HepG2 (cell line): ENCODE measurements around the gene USF1. TPM values are rescaled to one million over a fixed set of nuclear protein-coding genes. Genes with fewer than 3 reads are reported as not detected.
A peak's percentile ranks its signal among the peaks of the same experiment; 100 is the strongest.

Experiments used
- BRCA1 ChIP-seq: sonication (generic); formaldehyde crosslinking; IDR thresholded peaks from 2 replicates; pipeline ENCODE4 v1.4.0; 2020; ENCODE audit warnings: missing genetic modification reagents
- FIP1L1 ChIP-seq: fragments of 200-400 bp; formaldehyde crosslinking; IDR thresholded peaks from 2 replicates; pipeline ENCODE4 v1.6.1; 2018; ENCODE audit warnings: low read depth, mild to moderate bottlenecking, low read length, moderate library complexity, borderline replicate concordance; ENCODE audit not compliant: insufficient read depth
- GATAD1 ChIP-seq: IDR thresholded peaks from 2 replicates; pipeline ENCODE4 v1.6.1; 2016; ENCODE audit warnings: missing genetic modification reagents, missing compliant biosample characterization
- GPN1 ChIP-seq: sonication (generic); formaldehyde crosslinking; IDR thresholded peaks from 2 replicates; pipeline ENCODE4 v1.5.1; 2020; ENCODE audit warnings: missing genetic modification reagents, borderline replicate concordance
- GTF3A ChIP-seq: sonication (generic); formaldehyde crosslinking; conservative IDR thresholded peaks from 2 replicates; pipeline ENCODE4 v1.4.0; 2020; ENCODE audit warnings: mild to moderate bottlenecking, missing genetic modification reagents
- HNRNPL ChIP-seq: fragments of 200-400 bp; formaldehyde crosslinking; IDR thresholded peaks from 2 replicates; pipeline ENCODE4 v1.6.1; 2017; ENCODE audit warnings: mild to moderate bottlenecking, low read depth, low read length
- RORA ChIP-seq: sonication (generic); formaldehyde crosslinking; IDR thresholded peaks from 2 replicates; pipeline ENCODE4 v1.5.0; 2020; ENCODE audit warnings: mild to moderate bottlenecking, missing genetic modification reagents, moderate library complexity
- RXRB ChIP-seq: IDR thresholded peaks from 2 replicates; pipeline ENCODE4 v1.6.1; 2016; ENCODE audit warnings: borderline replicate concordance, missing genetic modification reagents, missing compliant biosample characterization
- TBL1XR1 ChIP-seq: fragments of 150-350 bp; IDR thresholded peaks from 2 replicates; pipeline ENCODE4 v1.6.1; 2014; ENCODE audit warnings: borderline replicate concordance, low read length; ENCODE audit not compliant: partially characterized antibody
- U2AF1 ChIP-seq: fragments of 200-400 bp; formaldehyde crosslinking; optimal IDR thresholded peaks from 2 replicates; pipeline ENCODE3; 2017; ENCODE audit warnings: mild to moderate bottlenecking, low read depth, low read length
- YEATS4 ChIP-seq: sonication (generic); formaldehyde crosslinking; IDR thresholded peaks from 2 replicates; pipeline ENCODE4 v1.4.0; 2020; ENCODE audit warnings: missing genetic modification reagents, borderline replicate concordance
- ZBTB21 ChIP-seq: sonication (generic); formaldehyde crosslinking; IDR thresholded peaks from 2 replicates; pipeline ENCODE4 v1.4.0; 2020; ENCODE audit warnings: missing genetic modification reagents
- ZBTB7A ChIP-seq: sonication (generic); formaldehyde crosslinking; IDR thresholded peaks from 2 replicates; pipeline ENCODE4 v1.8.0; 2022; ENCODE audit warnings: mild to moderate bottlenecking, missing genetic modification reagents
- ZNF329 ChIP-seq: sonication (generic); formaldehyde crosslinking; IDR thresholded peaks from 2 replicates; pipeline ENCODE4 v1.9.0; 2021; ENCODE audit warnings: low read depth, mild to moderate bottlenecking, missing genetic modification reagents
- ZNF331 ChIP-seq: sonication (generic); formaldehyde crosslinking; IDR thresholded peaks from 2 replicates; pipeline ENCODE4 v1.4.0; 2020; ENCODE audit warnings: missing genetic modification reagents
- ZNF441 ChIP-seq: sonication (generic); formaldehyde crosslinking; IDR thresholded peaks from 2 replicates; pipeline ENCODE4 v1.7.0; 2021; ENCODE audit warnings: missing genetic modification reagents, borderline replicate concordance
- ZNF530 ChIP-seq: sonication (generic); formaldehyde crosslinking; IDR thresholded peaks from 2 replicates; pipeline ENCODE4 v1.5.0; 2020; ENCODE audit warnings: low read depth, mild to moderate bottlenecking, missing genetic modification reagents
- ZNF616 ChIP-seq: sonication (generic); formaldehyde crosslinking; IDR thresholded peaks from 2 replicates; pipeline ENCODE4 v1.5.0; 2020; ENCODE audit warnings: low read depth, mild to moderate bottlenecking, missing genetic modification reagents
- ZNF776 ChIP-seq: sonication (generic); formaldehyde crosslinking; IDR thresholded peaks from 2 replicates; pipeline ENCODE4 v1.4.0; 2020; ENCODE audit warnings: mild to moderate bottlenecking, missing genetic modification reagents
- ZSCAN25 ChIP-seq: sonication (generic); formaldehyde crosslinking; IDR thresholded peaks from 2 replicates; pipeline ENCODE4 v1.8.0; 2022; ENCODE audit warnings: mild to moderate bottlenecking, missing genetic modification reagents
- polyA plus RNA-seq, 8 experiments: library from polyadenylated mRNA; depleted of rRNA in 3 of 8; stranded (reverse) in 7 of 8; unstranded in 1 of 8; fragments of >200 nt; fragmentation: Illumina TruSeq in 4 of 8; extraction: Trizol in 4 of 8; gene quantifications; 2 replicates each; pipeline versions ENCODE4 v1.2.1 to v1.2.3, GENCODE V29; 2011 to 2016; ENCODE audit warnings: low read depth in 4 of 8, missing spikeins in 1 of 8, mixed read lengths in 1 of 8; ENCODE audit not compliant: insufficient read depth in 1 of 8
- total RNA-seq, 5 experiments: library from RNA; depleted of rRNA; stranded (reverse); fragments of >200 nt; fragmentation: Illumina TruSeq; extraction: Trizol; gene quantifications; 2 replicates each; pipeline ENCODE4 v1.2.3, GENCODE V29; 2016; ENCODE audit warnings: low read depth in 1 of 5
- TF ChIP-seq, protein P1 (sequence below): sonication (generic); formaldehyde crosslinking; IDR thresholded peaks from 2 replicates; pipeline ENCODE4 v1.4.0; 2020; ENCODE audit warnings: missing genetic modification reagents
- TF ChIP-seq, protein P2 (sequence below): sonication (generic); formaldehyde crosslinking; IDR thresholded peaks from 2 replicates; pipeline ENCODE4 v1.5.0; 2020; ENCODE audit warnings: missing genetic modification reagents
- TF ChIP-seq, protein P3 (sequence below): sonication (generic); formaldehyde crosslinking; IDR thresholded peaks from 2 replicates; pipeline ENCODE4 v1.5.1; 2020; ENCODE audit warnings: mild to moderate bottlenecking, missing genetic modification reagents, borderline replicate concordance

USF1 gene
- total and polyA plus RNA-seq, 2 of the 13 experiments (the other 11 are each of a cell fraction or from before 2014, with no cell fraction given), result 26.9 to 39.4 TPM

DNA sequence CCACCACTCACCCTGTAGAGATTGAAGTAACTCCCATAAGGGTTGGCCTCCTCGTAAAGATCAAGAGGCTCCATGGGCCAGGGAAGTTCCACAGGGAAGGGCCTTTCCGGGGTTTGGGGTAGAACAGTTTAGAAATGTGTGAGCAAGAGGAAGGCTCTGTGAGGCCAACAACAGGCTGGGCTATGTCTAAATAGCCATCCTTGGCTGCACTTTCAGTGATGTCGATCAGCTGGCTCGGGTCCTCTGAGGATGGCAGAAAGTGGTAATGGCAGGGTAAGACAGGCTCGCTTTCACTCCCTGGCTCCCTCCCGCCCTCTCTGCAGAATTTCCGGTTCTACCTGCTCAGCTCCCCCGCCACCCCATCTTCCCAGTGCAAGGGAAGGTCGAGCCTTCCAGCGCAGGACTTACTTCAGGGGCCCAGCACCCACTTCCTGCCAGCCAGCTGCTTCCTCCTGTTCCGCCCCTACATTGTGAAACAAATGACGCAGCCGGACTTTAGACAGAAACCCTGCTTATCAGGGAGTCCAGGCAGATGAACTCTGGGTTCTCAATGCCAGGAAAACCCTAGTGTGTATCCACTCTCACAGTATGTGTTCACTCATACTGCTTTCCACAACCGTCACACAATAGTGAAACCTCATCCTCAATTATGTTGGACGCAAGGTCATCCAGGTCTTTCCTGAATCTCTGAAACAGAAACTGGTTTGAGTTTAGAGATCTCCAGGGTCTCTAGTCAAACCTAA, 32.1 kb downstream of the USF1 start (continued):
- TF ChIP-seq, protein P1, sequence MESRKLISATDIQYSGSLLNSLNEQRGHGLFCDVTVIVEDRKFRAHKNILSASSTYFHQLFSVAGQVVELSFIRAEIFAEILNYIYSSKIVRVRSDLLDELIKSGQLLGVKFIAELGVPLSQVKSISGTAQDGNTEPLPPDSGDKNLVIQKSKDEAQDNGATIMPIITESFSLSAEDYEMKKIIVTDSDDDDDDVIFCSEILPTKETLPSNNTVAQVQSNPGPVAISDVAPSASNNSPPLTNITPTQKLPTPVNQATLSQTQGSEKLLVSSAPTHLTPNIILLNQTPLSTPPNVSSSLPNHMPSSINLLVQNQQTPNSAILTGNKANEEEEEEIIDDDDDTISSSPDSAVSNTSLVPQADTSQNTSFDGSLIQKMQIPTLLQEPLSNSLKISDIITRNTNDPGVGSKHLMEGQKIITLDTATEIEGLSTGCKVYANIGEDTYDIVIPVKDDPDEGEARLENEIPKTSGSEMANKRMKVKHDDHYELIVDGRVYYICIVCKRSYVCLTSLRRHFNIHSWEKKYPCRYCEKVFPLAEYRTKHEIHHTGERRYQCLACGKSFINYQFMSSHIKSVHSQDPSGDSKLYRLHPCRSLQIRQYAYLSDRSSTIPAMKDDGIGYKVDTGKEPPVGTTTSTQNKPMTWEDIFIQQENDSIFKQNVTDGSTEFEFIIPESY (CRISPR knock-in tag), result no peak; the same call in 1 of the 2 replicates
- peak; percentile 70; the same call in 1 of the 2 replicates for TF ChIP-seq BRCA1 (CRISPR knock-in tag)
- TF ChIP-seq RXRB (CRISPR knock-in tag), result peak; percentile 89
- 0 out of 2 replicates have a peak, but pooled peaks have one; percentile 15 for TF ChIP-seq ZNF329 (CRISPR knock-in tag)
- TF ChIP-seq GTF3A (CRISPR knock-in tag), result no peak; the same call in 1 of the 2 replicates
- TF ChIP-seq, protein P2, sequence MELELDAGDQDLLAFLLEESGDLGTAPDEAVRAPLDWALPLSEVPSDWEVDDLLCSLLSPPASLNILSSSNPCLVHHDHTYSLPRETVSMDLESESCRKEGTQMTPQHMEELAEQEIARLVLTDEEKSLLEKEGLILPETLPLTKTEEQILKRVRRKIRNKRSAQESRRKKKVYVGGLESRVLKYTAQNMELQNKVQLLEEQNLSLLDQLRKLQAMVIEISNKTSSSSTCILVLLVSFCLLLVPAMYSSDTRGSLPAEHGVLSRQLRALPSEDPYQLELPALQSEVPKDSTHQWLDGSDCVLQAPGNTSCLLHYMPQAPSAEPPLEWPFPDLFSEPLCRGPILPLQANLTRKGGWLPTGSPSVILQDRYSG (CRISPR knock-in tag), result no peak
- no peak for TF ChIP-seq RORA (CRISPR knock-in tag)
- no peak for TF ChIP-seq ZNF776
- TF ChIP-seq ZSCAN25 (CRISPR knock-in tag), result peak; percentile 85
- TF ChIP-seq GPN1 (CRISPR knock-in tag), result no peak
- no peak; the same call in 1 of the 2 replicates for TF ChIP-seq ZNF441 (CRISPR knock-in tag)
- TF ChIP-seq HNRNPL, result no peak
- TF ChIP-seq, protein P3, sequence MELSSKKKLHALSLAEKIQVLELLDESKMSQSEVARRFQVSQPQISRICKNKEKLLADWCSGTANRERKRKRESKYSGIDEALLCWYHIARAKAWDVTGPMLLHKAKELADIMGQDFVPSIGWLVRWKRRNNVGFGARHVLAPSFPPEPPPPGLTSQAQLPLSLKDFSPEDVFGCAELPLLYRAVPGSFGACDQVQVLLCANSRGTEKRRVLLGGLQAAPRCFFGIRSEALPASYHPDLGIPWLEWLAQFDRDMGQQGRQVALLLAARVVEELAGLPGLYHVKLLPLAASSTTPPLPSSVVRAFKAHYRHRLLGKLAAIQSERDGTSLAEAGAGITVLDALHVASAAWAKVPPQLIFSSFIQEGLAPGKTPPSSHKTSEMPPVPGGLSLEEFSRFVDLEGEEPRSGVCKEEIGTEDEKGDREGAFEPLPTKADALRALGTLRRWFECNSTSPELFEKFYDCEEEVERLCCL (CRISPR knock-in tag), result 0 out of 2 replicates have a peak, but pooled peaks have one; percentile 63
- TF ChIP-seq ZNF530 (CRISPR knock-in tag), result no peak
- peak; percentile 36; the same call in 1 of the 2 replicates for TF ChIP-seq ZNF616 (CRISPR knock-in tag)
- TF ChIP-seq TBL1XR1, result peak; percentile 62
- TF ChIP-seq ZNF331 (CRISPR knock-in tag), result peak; percentile 90
- no peak for TF ChIP-seq U2AF1
- TF ChIP-seq FIP1L1, result no peak
- TF ChIP-seq YEATS4 (CRISPR knock-in tag), result peak; percentile 83
- peak; percentile 86 for TF ChIP-seq ZBTB21 (CRISPR knock-in tag)
- TF ChIP-seq GATAD1 (CRISPR knock-in tag), result peak; percentile 77
- peak; percentile 78; the same call in 1 of the 2 replicates for TF ChIP-seq ZBTB7A (CRISPR knock-in tag)
